ENCODE results near the gene PCDHA6.

- TF ChIP-seq CTCF (IDR thresholded peaks at IDR 0.05; ENCODE audit: poor library complexity) (no peak), EZH2phosphoT487 (IDR thresholded peaks at IDR 0.05; ENCODE audit: low read depth, severe bottlenecking, unreplicated experiment) (no peak), EZH2 (IDR thresholded peaks at IDR 0.05; ENCODE audit: borderline replicate concordance) (no peak)
Observed at GRCh38 chr5:140821375-140822280, 6.1 kb upstream of the PCDHA6 start, which contains the start of gene PCDHA5.

Data from hepatocyte (in vitro differentiated cells).